Kidney capillary endothelial cell (primary cell): ENCODE results near the gene RERE.

Experiments
- DNase-seq: peaks from one replicate; pipeline ENCODE4 v3.0.0-alpha.2; 2018; ENCODE audit warnings: low spot score

The RERE gene

DNA sequence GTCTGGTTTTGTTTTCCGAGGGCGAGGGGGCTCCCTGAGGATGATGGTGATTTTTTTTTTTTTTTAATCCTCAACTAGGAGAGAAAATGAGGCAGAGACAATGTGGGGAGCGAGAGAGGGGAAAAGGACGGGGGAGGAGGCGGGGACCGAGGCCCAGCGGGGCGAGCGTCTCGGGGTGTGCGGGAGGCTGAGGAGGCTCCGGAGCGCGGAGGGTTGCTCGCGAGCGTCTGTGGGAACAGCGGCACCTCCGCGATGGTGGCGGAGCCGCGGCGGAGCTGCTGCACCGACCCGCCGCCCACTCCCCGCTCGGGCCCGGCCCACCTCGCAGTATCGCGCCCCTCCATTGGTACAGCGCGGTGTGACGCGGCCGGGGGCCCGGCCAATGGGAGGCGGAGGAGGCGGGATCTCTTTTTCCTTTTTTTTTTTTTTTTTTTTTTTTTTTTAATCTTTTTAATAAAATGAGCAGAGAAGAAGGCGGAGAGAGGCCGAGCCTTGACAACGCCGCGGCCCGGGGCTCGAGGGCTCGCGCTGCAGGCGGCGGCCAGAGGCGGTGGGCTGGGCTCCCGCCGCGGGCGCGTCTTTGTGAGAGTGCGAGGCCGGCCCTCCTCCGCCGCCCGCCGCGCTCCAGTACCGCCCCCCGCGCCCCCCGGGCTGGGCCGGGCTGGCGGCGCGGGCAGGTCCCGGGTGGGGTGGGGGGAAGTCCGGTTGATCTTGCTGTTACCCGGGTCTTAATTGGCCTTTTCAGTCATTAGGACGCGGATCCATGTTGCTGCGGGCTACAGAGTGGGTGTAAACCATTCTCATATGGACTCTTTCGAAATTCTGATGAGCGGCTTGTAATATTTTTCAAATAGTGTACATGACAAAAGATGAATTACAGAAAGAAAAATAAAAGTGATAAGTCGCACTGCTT is at the start of gene RERE:
Gene RERE (minus strand): TSS at position 229 of the 913 bp plus-strand sequence.
- peak; percentile 85 for DNase-seq

DNA sequence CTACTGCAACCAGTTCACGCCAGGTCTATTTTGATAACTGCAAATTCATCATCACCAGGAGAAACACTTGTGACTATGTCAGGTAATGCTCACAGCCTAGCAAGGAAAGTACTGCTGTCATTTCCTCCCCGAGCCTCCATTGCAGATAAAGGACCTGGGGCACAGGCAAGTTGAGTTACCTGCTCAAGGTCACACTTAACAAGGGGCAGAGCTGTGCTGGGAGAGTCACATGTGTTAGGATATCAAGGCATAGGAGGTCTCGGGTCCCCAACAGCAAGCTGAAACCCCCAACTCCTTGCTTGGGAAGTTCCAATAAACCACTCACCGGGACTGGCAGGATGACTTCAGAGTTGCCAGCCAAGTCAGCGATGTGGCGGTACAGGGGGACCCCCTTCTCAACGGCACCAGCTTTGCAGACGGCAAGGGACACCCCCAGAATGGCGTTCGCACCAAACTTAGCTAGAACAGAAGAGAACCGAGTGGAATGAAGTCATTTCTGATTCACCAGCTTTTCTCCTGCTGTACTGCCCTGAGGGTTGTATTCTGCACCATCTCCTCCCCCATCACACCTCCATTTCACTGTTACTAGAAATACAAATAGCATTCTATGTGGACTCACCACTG is 49.5 kb upstream of the RERE start:
- no peak for DNase-seq

DNA sequence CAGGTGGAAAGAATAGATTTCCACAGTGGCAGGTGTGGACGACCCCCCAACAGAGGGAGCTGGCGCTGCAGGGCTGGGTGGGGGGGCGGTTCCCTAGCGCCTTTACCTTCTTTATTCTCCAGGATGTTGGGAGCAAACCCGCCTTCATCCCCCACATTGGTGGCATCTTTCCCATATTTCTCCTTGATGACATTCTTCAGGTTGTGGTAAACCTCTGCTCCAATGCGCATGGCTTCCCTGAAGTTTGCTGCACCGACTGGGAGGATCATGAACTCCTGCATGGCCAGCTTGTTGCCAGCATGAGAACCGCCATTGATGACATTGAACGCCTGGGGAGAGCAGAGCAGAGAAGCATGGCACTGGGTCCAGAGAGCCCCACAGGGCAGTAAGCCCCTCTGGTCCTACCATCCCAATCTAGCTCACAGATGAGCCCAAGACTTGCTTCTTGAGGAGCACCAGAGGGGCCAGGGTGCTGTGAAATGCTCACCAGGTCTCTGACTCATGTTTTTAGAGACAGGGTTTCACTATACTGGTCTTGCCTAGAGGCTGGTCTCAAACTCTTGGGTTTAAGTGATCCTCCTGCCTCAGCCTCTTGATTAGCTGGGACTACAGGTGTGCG is 48.8 kb upstream of the RERE start:
- no peak for DNase-seq

DNA sequence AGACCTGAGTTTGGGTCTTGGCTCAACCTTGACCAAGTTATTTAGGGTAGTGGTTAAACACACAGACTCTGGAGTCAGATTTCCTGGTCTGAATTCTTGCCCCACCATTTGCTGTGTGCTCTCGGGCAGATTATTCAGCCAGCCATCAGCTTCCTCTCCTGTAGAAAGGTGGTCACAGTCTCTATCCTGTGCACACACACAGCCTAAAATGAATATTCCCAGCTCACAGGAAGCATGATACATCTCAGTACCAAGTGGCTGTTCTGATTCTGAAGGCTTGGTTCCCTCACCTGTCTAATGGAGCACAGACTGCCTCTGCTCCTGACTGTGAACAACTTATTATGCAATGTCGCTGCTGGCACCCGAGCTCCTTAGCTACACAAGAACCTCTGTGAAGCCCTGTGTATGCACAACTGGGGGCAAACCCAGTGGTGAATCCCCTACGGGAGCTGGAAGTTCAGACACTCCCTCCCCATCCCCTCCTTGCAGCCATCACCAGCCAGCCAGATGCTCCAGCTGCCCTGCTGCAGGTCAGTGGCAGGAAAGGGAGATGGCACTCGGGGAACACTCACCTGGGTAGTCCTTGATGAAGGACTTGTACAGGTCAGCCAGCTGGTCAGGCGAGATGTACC is 47.4 kb upstream of the RERE start:
- DNase-seq, result no peak

DNA sequence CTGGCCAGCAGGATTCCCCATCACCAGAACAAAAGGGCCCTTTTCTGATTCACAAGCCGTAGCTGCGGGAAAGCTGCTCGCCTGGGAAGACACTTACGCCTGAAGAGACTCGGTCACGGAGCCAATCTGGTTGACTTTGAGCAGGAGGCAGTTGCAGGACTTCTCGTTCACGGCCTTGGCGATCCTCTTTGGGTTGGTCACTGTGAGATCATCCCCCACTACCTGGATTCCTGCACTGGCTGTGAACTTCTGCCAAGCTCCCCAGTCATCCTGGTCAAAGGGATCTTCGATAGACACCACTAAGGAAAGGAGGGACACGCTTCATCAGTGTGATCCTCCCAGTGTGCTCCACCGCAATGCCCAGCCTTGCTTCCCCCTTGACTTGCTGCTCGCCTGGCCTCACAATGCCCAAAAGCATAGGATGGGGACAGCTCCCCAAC is 46.4 kb upstream of the RERE start:
- no peak for DNase-seq

DNA sequence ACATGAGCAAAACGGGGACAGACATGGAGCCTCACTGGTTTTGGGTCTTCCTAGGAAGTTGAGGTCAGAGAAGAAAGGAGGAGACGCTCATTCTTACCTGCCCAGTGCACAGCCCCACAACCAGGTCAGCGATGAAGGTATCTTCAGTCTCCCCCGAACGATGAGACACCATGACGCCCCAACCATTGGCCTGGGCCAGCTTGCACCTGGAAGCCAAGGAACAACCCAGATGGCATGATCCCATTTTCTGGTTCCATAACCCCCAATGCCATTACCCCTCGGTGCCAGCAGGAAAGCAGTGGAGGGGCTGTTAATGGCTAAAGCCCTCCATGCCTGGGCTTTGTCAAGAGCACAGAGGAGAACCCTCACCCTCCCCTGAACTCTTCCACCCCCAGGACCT is 45.7 kb upstream of the RERE start:
- DNase-seq, result no peak

DNA sequence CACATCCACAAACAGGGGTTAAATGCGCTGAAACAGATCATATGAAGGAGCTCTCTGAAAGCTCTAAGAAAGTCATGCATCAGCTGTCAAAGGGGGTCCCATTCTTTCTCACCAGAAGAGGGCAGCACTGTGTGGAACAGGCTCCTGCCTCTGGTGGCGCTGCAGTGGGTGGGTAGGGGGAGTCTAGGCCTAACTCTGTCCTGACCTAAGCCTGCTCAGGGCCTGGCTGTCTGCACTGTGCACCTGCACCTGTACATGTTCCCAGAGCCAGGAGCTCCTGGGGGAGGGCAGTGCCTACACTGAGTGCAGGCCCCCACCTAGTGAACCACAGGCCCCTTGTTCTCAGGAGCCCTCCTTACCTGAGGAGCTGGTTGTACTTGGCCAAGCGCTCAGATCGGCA is 45.1 kb upstream of the RERE start:
- DNase-seq, result no peak

DNA sequence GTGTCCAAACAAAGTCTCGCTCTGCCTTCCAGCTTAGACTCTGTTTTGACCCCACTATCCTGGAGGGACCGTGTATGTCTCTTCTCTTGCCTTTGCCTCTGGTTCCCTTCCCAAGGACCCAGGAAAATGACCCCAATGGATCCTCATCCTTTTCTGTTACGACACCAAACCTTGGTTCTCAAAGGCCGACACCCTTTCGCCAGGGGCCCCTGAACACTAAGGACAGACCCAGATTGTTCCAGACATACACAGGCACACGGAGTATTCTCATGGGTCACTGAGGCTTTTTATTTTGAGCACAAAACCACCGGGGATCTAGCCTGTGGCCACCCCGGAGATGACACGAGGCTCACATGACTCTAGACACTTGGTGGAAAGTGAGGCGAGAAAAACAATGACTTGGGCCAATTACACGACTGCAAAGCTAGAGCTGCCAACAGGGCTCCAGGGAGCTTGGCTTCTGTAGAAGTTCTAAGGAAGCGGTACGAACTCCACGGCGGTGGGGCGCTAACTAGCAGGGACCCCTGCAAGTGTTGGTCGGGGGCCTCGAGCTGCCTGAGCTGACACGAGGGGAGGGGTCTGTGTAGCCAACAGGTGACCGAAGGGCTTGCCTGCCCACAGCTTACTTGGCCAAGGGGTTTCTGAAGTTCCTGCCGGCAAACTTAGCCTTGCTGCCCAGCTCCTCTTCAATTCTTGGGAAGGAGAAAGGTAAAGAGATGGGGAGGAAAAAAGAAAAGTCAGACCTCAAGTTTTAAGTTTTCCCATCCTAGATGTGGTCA is 43.5 kb upstream of the RERE start:
- DNase-seq, result no peak

DNA sequence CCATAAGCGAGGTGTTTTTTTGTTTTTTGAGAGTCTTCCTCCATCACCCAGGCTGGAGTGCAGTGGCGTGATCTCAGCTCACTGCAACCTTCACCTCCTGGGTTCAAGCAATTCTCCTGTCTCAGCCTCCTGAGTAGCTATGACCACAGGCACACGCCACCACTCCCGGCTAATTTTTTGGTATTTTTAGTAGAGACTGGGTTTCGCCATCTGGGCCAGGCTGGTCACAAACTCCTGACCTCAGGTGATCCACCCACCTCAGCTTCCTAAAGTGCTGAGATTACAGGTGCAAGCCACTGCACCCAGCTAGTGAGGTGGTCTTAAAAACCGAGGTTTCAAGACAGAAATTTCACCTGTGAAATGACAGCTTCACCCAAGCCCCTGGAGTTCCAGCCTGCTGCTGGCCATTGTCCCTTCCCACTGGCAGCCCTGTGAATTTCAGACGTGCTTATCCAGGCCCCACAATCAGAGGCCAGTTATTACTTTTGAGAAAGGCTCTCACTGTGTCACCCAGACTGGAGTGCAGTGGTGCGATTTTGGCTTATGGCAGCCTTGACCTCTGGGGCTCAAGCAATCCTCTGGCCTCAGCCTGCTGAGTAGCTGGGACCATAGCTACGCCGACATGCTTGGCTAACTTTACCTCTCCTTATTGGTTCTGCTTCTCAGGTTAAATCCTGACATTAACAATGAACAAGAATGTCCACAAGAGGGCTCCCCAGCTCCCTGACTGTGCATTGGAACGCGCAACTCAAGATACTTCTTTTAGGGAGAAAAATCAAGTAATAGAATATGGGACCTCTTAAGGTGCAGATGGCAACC is 41.7 kb upstream of the RERE start:
- no peak for DNase-seq

DNA sequence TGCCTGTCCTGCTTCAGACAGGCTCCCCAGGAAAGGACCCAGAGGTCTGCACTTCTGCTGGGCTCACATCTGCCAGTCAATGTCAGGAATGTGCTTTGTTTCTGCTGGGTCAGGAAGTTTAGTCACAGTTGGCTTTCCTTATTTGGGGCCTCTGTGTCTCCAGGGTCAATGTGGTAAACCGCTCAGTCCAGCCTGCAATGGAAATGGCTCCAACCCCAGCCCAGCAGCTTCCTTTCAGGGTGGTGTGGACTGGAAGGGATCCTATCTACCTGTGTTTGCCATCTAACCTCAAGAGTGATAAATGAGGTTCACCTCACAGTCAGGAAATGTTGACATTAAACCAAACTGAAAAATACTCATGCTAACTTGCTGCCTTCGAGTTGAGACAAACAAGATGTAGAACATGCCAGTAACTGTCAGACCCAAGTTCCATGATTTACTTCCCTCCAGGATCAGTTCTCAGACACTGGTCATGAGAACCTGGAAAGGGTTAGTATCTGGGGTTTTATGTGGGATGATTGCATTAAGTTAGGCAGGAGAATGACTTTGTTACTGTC is 40.8 kb upstream of the RERE start:
- peak; percentile 96 for DNase-seq

DNA sequence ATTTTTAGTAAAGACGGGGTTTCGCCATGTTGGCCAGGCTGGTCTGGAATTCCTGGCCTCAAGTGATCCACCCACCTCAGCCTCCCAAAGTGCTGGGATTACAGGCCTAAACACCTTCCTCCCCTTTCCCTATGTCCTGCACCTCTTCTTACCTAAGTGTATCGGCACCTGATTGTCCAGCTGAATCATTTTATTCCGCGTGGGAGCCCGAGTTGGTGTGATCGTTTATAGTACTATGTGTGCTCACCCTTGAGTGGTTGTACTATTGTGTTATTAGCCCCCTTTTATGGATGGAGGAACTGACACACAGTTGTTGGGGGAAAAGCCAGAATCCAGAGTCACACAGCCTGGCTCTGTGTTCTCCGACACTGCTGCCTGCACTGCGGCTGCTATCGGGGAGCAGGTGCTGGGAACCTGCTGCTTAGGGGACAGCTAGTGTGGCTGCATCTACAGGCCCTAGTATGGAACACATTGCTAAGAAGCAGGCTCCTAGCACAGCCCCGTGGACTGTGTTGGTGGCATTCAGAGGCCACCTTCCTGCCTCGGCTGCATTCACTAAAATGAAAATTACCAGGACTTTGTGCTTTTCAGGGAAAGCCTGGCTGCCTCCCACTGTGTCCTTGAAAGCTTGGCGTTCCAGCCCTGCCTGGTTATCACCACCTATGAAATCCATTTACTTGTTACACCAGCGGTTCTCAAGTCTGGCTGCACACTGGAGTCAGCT is 39.4 kb upstream of the RERE start:
- DNase-seq, result no peak

DNA sequence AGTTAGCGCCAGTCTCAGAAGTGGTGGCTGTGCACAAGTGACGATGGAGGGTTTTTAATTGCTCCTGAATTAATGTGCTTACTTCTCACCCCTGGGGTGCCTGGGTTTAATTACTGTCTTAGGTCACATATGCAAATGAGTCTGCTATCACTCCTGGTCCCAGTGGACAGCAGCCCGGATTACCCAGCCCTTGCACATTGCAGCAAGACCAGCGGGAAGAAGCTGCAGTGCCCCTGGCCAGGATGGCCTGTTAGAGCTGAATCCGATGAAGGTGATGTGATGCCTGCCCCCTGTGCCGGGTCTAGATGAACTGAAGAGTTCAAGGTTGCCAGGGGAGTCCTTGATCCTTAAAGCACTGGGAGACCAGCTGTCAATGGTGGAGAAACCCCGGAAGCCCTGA is 36.8 kb upstream of the RERE start:
- DNase-seq, result no peak

DNA sequence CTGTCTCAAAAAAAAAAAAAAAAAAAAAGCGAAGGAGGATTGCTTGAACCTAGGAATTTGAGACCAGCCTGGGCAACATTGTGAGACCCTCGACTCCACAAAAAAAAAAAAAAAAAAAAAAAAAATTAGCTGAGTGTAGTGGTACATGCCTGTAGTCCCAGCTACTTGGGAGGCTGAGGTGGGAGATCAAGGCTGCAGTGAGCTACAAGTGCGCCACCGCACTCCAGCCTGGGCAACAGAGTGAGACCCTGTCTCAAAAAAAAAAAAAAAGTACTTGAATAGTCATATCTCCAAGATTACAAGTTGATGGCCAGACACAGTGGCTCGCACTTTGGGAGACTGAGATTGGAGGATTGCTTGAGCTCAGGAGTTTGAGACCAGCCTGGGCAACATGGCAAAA is 33.6 kb upstream of the RERE start:
- DNase-seq, result no peak

DNA sequence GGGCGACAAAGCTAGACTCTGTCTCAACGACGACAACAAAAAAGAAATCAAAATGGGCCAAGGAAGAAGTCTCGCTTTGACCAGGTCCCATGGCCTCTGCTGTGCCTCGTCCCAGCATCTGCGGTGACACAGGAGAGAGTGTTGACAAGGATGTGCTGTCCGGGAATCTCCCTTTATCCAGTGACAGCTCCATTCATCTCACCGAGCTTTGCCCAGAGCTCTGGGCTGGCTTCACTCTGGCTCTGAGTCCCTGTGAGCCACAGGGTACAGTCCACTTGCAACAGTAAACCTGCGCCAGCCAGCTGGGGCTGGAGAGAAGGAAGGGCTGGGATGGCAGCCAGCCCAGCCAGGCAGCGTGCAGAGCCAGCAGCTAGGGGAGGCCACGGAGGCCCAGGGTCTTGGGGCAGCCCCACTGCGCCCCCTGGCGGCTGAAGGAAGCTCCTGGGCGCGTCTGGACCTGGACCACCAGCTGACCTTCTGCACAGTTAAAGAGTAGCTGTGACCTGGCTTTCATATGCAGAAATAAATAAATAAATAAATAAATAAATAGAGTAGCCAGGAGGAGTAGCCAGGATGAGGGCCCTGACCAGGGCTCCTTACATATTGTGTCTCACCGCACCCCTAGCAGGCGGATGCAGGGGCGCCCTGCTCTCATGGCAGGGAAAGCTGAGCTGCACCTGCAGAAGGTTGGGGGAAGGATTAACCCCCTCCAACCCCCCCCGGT is 31.4 kb upstream of the RERE start:
- peak; percentile 83 for DNase-seq

DNA sequence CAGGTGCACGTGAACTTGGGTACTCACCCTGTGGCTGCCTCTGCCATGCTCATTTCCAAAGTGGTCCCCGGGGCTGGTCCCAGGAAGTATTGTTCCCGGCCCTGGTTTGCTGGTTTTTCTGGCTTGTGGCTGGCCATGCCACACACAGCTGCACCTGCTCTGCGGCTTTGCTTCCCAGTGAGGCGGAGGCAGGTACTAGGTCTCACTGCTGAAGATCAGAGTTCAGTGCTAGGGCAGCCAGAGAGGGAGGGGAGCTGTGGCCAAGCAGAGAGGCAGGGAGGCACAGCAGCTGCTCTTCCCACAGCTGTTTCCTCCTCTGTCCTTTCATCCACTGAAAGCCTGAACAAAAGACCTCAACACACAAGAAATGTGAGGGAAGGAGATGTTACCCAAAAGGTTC is 30.6 kb upstream of the RERE start:
- DNase-seq, result no peak

DNA sequence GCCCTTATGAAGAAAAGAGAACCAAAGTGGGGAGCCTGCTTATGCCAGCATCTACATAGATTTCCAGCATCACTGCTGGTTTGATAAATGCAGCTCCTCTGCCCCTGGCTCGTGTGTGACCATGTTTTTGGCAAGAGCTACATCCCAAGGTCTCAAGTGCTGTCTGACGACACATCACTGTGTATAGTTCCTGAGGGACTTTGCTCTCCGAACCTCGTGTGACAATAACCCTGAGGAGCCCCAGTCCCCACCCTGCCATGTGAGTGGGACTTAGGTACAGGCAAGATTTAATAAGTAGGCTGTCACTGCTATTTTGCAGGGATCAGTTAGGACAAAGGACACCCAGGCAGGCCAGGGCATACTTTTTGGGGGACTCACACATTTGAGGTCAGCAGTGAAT is 28.8 kb upstream of the RERE start:
- DNase-seq, result no peak

DNA sequence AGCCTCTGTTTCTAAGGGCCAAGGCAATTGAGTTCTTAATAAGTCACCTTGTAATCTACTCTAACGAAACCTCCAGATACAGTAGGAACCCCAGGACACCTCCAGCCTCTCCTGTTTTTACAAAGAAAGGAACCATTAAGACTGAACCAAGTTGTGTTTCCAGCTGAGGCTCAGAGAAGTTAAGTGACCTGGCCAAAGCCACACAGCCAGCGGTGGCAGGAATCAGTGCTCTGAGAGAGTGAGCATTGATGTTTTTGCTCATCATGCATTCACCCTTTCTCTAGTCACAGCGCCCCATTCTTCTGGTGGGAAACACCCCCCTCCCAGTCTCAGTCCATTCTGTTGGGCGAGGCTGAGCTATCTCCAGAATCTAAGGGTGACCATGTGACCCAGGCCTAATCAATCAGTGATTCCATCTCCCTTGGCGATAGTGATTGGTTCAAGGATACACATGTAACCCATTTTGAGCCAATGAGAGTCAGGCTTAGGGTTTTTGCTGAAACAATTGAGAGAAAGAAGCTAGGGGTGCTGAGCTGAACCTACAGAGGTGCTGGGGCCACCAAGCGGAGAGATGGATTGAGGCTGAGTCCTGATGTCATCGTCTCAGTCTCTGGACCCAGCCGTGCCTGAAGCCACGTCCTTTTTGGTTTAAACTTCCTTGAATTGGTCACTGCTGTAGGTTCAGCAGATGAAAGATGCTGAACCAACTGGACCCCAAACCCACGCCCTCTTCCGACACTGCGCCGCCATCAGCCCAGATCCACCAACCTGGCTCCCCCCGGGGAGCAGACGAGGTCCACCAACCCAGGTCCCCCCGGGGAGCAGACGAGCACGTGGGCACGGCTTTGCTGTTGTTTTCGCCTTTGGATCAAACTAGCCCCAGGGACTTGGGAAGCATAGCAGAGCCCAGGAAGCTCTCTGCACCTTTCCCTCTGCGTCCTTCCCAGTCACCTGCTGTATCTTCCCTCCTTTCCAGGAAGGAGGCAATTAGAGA is 28.0 kb upstream of the RERE start:
- no peak for DNase-seq

DNA sequence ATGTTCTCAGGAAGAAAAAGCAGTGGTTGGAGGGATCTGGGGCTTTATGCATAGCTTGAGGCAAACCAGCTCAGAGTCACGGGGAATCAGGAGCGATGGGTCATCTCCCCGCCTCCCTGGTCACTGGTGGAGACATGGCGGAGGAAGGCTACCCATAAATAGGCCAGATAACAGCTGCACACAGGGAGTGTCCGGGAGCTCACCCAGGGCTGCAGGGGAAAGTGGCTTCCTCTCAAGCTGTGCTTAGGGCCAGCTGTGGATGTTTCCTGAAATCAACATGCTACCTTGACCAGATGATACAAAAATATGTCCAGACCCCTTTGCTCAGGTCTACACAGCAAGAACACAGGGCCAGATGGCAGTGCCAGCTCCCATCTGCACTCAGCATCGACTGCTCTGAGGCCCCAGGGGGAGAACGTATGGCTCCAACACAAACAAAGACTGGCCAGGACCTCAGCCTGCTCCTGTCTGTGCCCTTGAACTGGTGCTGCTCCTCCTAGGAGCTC is 27.1 kb upstream of the RERE start:
- DNase-seq, result no peak
